ENCODE data around the gene SLC9B1.
"Not testable (repeated sequence)": the region's sequence is repeated elsewhere in the genome, so short reads cannot be mapped to it uniquely, and the experiment has no call there.

GRCh38 chr4:102919697-102920096 lies 99.8 kb downstream of the SLC9B1 start:
- TF ChIP-seq ZNF274 (IDR thresholded peaks at IDR 0.05; ENCODE audit: low read depth, low read length); YY1 (IDR thresholded peaks at IDR 0.05; ENCODE audit: insufficient read depth, insufficient read length): not testable (repeated sequence)
